Gastrocnemius medialis (tissue), 4 donors: Measurements from ENCODE around the gene STX12. TPM values are rescaled to one million over a fixed set of nuclear protein-coding genes. Genes with fewer than 3 reads are reported as not detected.
"Not testable (repeated sequence)": the region's sequence is repeated elsewhere in the genome, so short reads cannot be mapped to it uniquely, and the experiment has no call there.

ENCODE experiments used
- ATAC-seq, 2 donors: fragments of 150-250 bp; one replicate each; pipeline ENCODE4 v1.9.1; 2016
- DNase-seq, 2 donors: peaks; one replicate each; pipeline ENCODE4 v3.0.0-alpha.2; 2019
- H3K27ac ChIP-seq, 4 donors: fragments of 200-600 bp; sonication (generic); 1 replicate in 1 of 4; 2 replicates in 3 of 4; pipeline ENCODE4 v1.5.1; 2016 to 2018; ENCODE audit warnings: mild to moderate bottlenecking in 2 of 4, moderate library complexity in 1 of 4
- H3K27me3 ChIP-seq, 3 donors: fragments of 200-600 bp; sonication (generic) in 2 of 3; 1 replicate in 1 of 3; 2 replicates in 2 of 3; pipeline versions ENCODE4 v1.5.1 to v1.6.0; 2016 to 2019; ENCODE audit warnings: mild to moderate bottlenecking in 1 of 3, moderate library complexity in 1 of 3
- H3K36me3 ChIP-seq, 2 donors: fragments of 200-600 bp; sonication (generic) in 1 of 2; one replicate each; pipeline ENCODE4 v1.5.1; 2017 to 2018
- H3K4me1 ChIP-seq, 2 donors: fragments of 200-600 bp; sonication (generic) in 1 of 2; one replicate each; pipeline ENCODE4 v1.5.1; 2016 to 2017; ENCODE audit warnings: mild to moderate bottlenecking in 2 of 2
- H3K4me3 ChIP-seq, 4 donors: fragments of 200-600 bp; sonication (generic) in 3 of 4; 1 replicate in 1 of 4; 2 replicates in 3 of 4; pipeline ENCODE4 v1.5.1; 2016 to 2019; ENCODE audit warnings: mild to moderate bottlenecking in 2 of 4
- H3K9me3 ChIP-seq, 3 donors: fragments of 200-600 bp; sonication (generic) in 2 of 3; 1 replicate in 1 of 3; 2 replicates in 2 of 3; pipeline ENCODE4 v1.5.1; 2016 to 2019
- POLR2A ChIP-seq, 2 donors: fragments of 450-650 bp; IDR thresholded peaks; one replicate each; pipeline ENCODE4 v1.6.1; 2017; ENCODE audit warnings: antibody characterized with exemption in 2 of 2, mild to moderate bottlenecking in 2 of 2, moderate library complexity in 2 of 2
- in situ Hi-C, 4 donors: fragments of 200-750 bp; cut with MboI; loops; one replicate each; pipeline versions ENCODE4 v1.15.0 to v1.8.0; 2017; ENCODE audit warnings: low sequenced_read_pairs in 4 of 4
- intact Hi-C: fragments of 100-400 bp; cut with DNase I; formaldehyde crosslinking; loops from one replicate; pipeline ENCODE4 v1.15.1; 2023; ENCODE audit warnings: low total_unique reads
- total RNA-seq, 4 donors: library from RNA; depleted of rRNA; stranded (reverse); fragments of >200 nt; gene quantifications; one replicate each; pipeline versions ENCODE4 v1.1.0 to v1.2.3, GENCODE V29; 2016
- TF ChIP-seq, protein P1 (sequence below), 5 experiments: fragments of 450-650 bp in 3 of 5; fragments of 200-600 bp in 2 of 5; sonication (generic) in 2 of 5; IDR thresholded peaks in 4 of 5; conservative IDR thresholded peaks in 1 of 5; 1 replicate in 4 of 5; 2 replicates in 1 of 5; pipeline ENCODE4 v1.5.1; 2016 to 2019; ENCODE audit warnings: antibody characterized with exemption in 5 of 5, mild to moderate bottlenecking in 3 of 5, moderate library complexity in 3 of 5

Gene STX12
- total RNA-seq, 4 donors from 2014 or later = 19.2 to 71.6 (median 31.2) TPM

DNA sequence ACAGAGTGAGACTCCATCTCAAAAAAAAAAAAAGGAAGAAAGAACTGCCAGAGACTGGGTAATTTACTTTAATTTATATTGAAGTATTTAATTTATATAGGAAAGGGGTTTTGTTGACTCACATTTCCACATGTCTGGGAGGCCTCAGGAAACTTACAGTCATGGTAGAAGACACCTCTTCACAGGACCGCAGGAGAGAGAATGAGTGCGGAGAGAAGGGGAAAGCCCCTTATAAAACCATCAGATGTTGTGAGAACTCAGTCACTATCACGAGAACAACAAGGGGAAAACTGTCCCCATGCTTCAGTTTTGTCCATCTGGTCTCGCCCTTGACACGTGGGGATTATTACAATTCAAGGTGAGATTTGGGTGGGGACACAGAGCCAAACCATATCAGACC is 31.8 kb downstream of the STX12 start:
- no peak overlapping the region for H3K27ac ChIP-seq
- no peaks in the 10 kb centered on the region for H3K4me1 ChIP-seq
- no peak for ATAC-seq
- intact Hi-C loops (no loop called here), in situ Hi-C loops (no loop called here)
- peaks cover 0 to 66% of the 10 kb centered on the region in 2 donors for H3K36me3 ChIP-seq
- TF ChIP-seq, protein P1, sequence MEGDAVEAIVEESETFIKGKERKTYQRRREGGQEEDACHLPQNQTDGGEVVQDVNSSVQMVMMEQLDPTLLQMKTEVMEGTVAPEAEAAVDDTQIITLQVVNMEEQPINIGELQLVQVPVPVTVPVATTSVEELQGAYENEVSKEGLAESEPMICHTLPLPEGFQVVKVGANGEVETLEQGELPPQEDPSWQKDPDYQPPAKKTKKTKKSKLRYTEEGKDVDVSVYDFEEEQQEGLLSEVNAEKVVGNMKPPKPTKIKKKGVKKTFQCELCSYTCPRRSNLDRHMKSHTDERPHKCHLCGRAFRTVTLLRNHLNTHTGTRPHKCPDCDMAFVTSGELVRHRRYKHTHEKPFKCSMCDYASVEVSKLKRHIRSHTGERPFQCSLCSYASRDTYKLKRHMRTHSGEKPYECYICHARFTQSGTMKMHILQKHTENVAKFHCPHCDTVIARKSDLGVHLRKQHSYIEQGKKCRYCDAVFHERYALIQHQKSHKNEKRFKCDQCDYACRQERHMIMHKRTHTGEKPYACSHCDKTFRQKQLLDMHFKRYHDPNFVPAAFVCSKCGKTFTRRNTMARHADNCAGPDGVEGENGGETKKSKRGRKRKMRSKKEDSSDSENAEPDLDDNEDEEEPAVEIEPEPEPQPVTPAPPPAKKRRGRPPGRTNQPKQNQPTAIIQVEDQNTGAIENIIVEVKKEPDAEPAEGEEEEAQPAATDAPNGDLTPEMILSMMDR (IDR thresholded peaks at IDR 0.05 in 4 of 5, conservative IDR thresholded peaks at IDR 0.05 in 1 of 5) = no peak
- TF ChIP-seq POLR2A (IDR thresholded peaks at IDR 0.05) = no peak
- DNase-seq = no peak
- no peak overlapping the region for H3K4me3 ChIP-seq
- H3K9me3 ChIP-seq = no peaks in the 10 kb centered on the region
- no peaks in the 10 kb centered on the region for H3K27me3 ChIP-seq

GRCh38 chr1:27806758-27807157 is 33.7 kb downstream of the STX12 start:
- peaks cover 0 to 48% of the 10 kb centered on the region in 2 donors for H3K36me3 ChIP-seq
- ATAC-seq = no peak
- intact Hi-C loops = no loop called here
- in situ Hi-C loops = no loop called here
- H3K9me3 ChIP-seq = no peaks in the 10 kb centered on the region
- no peak overlapping the region for H3K4me3 ChIP-seq
- no peak for DNase-seq
- H3K4me1 ChIP-seq = no peaks in the 10 kb centered on the region
- TF ChIP-seq, protein P1 (IDR thresholded peaks at IDR 0.05 in 4 of 5, conservative IDR thresholded peaks at IDR 0.05 in 1 of 5) = no peak
- no peak for TF ChIP-seq POLR2A (IDR thresholded peaks at IDR 0.05)
- H3K27me3 ChIP-seq = no peaks in the 10 kb centered on the region
- H3K27ac ChIP-seq = no peak overlapping the region

DNA sequence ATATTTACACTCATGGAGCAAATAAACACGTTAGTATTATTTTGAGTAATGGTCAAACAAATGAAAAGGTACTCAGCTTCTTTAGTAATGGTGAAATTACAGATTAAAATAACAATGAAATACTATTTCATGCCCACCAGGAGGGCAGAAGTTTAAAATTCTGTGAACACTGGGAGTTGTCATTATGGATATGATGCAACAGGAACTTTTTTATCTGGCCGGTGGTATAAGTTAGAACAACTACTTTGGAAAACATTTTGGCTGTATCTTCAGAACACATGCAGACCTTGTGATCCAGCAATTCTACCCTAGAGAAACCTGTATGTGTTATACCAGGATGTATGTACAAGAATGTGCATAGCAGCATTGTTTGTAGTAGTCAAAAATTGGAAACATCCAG is 34.4 kb downstream of the STX12 start:
- intact Hi-C loops = no loop called here
- DNase-seq = no peak
- Histone ChIP-seq H3K36me3 (peaks cover 0 to 48% of the 10 kb centered on the region in 2 donors), H3K9me3 (no peaks in the 10 kb centered on the region), H3K27ac (no peak overlapping the region), H3K27me3 (no peaks in the 10 kb centered on the region), H3K4me1 (no peaks in the 10 kb centered on the region), H3K4me3 (no peak overlapping the region)
- in situ Hi-C loops = no loop called here
- no peak for ATAC-seq
- no peak for TF ChIP-seq POLR2A (IDR thresholded peaks at IDR 0.05)
- TF ChIP-seq, protein P1 (IDR thresholded peaks at IDR 0.05 in 4 of 5, conservative IDR thresholded peaks at IDR 0.05 in 1 of 5) = no peak

DNA sequence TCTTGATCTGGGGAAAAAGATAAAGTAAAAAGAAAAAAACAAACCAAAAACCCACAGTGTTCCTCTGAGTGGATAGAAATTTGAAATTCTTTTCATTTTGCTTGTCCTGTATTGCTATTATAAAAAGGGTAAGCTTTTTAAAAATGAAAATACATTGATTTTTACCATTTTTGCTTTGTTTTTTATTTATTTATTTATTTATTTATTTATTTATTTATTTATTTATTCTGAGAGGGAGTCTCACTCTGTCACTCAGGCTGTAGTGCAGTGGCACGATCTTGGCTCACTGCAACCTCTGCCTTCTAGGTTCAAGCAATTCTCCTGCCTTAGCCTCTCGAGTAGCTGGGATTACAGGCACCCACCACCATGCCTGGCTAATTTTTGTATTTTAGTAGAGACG is 35.1 kb downstream of the STX12 start:
- ATAC-seq, DNase-seq, intact Hi-C loops, H3K27me3 ChIP-seq, in situ Hi-C loops, H3K9me3 ChIP-seq, H3K4me1 ChIP-seq, H3K27ac ChIP-seq, H3K4me3 ChIP-seq: not testable (repeated sequence)
- H3K36me3 ChIP-seq = peaks cover 0 to 48% of the 10 kb centered on the region in 2 donors

GRCh38 chr1:27809883-27810282 is 36.9 kb downstream of the STX12 start:
- ATAC-seq = no peak
- intact Hi-C loops (no loop called here), in situ Hi-C loops (no loop called here)
- H3K9me3 ChIP-seq = no peaks in the 10 kb centered on the region
- no peaks in the 10 kb centered on the region for H3K4me1 ChIP-seq
- no peak overlapping the region for H3K27ac ChIP-seq
- no peaks in the 10 kb centered on the region for H3K27me3 ChIP-seq
- no peak for DNase-seq
- peaks cover 0 to 50% of the 10 kb centered on the region in 2 donors for H3K36me3 ChIP-seq
- TF ChIP-seq POLR2A (IDR thresholded peaks at IDR 0.05) = no peak
- TF ChIP-seq, protein P1 (IDR thresholded peaks at IDR 0.05 in 4 of 5, conservative IDR thresholded peaks at IDR 0.05 in 1 of 5) = no peak
- no peak overlapping the region for H3K4me3 ChIP-seq
